ENCODE results near the gene GPR171. TPM values are rescaled to one million over a fixed set of nuclear protein-coding genes. Genes with fewer than 3 reads are reported as not detected.

GPR171 gene
- total and polyA plus RNA-seq, 2 of the 13 experiments (the other 11 are each of a cell fraction or from before 2014, with no cell fraction given): not detected

GRCh38 chr3:151210676-151211381, 7.8 kb upstream of the GPR171 start (continued):
- TF ChIP-seq ZNF792 (CRISPR knock-in tag; IDR thresholded peaks at IDR 0.05) (no peak), MLLT10 (CRISPR knock-in tag; IDR thresholded peaks at IDR 0.05) (no peak), SAP130 (CRISPR knock-in tag; IDR thresholded peaks at IDR 0.05; ENCODE audit: low read depth) (peak; percentile 52; the same call in 1 of the 2 replicates), ZNF205 (CRISPR knock-in tag; IDR thresholded peaks at IDR 0.05) (0 out of 2 replicates have a peak, but pooled peaks have one; percentile 48), SOX13 (IDR thresholded peaks at IDR 0.05) (no peak), SOX13 (CRISPR knock-in tag; conservative IDR thresholded peaks at IDR 0.05 in 1 of 2, IDR thresholded peaks at IDR 0.05 in 1 of 2) (peak in 1 of 2 experiments; percentile 39; a peak in 2 of 4 replicates), MXD4 (CRISPR knock-in tag; IDR thresholded peaks at IDR 0.05) (0 out of 2 replicates have a peak, but pooled peaks have one; percentile 22), TGIF2 (CRISPR knock-in tag; IDR thresholded peaks at IDR 0.05) (peak; percentile 28; the same call in 1 of the 2 replicates), DDIT3 (CRISPR knock-in tag; IDR thresholded peaks at IDR 0.05) (no peak), ZNF605 (CRISPR knock-in tag; IDR thresholded peaks at IDR 0.05) (0 out of 2 replicates have a peak, but pooled peaks have one; percentile 51), ARID4A (CRISPR knock-in tag; IDR thresholded peaks at IDR 0.05; ENCODE audit: borderline replicate concordance) (peak; percentile 26; the same call in 1 of the 2 replicates), DRAP1 (CRISPR knock-in tag; IDR thresholded peaks at IDR 0.05) (no peak), DPF2 (CRISPR knock-in tag; IDR thresholded peaks at IDR 0.05; ENCODE audit: borderline replicate concordance, low read depth) (no peak), HDAC1 (CRISPR knock-in tag; IDR thresholded peaks at IDR 0.05) (peak; percentile 11; the same call in 1 of the 2 replicates), EED (CRISPR knock-in tag; IDR thresholded peaks at IDR 0.05) (no peak), TSC22D2 (CRISPR knock-in tag; IDR thresholded peaks at IDR 0.05; ENCODE audit: borderline replicate concordance) (no peak), ZNF503 (CRISPR knock-in tag; IDR thresholded peaks at IDR 0.05) (0 out of 2 replicates have a peak, but pooled peaks have one; percentile 8), EEA1 (CRISPR knock-in tag; IDR thresholded peaks at IDR 0.05; ENCODE audit: borderline replicate concordance) (no peak), ZBTB39 (CRISPR knock-in tag; IDR thresholded peaks at IDR 0.05) (peak; percentile 71; the same call in 1 of the 2 replicates), CBX5 (CRISPR knock-in tag; IDR thresholded peaks at IDR 0.05; ENCODE audit: borderline replicate concordance) (peak; percentile 42; the same call in 1 of the 2 replicates), ZNF709 (CRISPR knock-in tag; IDR thresholded peaks at IDR 0.05) (no peak)

Measured in HepG2 (cell line).